NCI-H128 (cell line): Measurements from ENCODE around the gene FHL1.
"Not testable (repeated sequence)": the region's sequence is repeated elsewhere in the genome, so short reads cannot be mapped to it uniquely, and the experiment has no call there.

Source experiments
- DNase-seq: peaks from one replicate; lab custom pipeline; 2025; ENCODE audit not compliant: unreplicated experiment; lab: John Stamatoyannopoulos, UW

FHL1 gene

DNA sequence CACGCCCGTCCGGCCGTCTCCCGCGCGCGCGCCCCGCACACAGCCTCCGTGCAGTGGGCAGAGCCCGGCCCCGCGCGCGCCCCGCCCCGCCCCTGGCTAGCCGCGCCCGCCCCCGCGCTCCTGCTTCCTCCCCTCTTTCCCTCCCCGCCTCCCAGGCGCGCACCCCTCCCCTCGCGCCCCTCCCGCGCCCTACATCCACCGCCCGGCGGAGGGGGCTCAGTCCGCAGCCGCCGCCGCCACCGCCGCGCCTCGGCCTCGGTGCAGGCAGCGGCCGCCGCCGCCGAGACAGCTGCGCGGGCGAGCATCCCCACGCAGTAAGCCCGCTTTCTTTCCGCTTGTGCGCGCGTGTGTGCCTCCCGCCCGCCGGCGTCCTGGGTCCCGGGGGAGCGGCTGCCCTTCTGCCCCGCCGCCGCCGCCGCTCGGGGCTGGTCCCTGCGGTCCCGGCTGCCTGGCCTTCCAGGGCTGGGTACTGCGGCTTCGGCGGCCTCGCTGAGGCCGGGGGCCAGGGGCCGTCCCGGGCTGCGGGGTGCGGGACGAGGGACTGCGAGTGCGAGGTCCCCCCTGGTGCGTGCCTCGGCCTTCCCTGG lies at the start of gene FHL1:
FHL1 (plus strand) TSS at position 219 of the 587 bp plus-strand sequence.
- DNase-seq = no peak

DNA sequence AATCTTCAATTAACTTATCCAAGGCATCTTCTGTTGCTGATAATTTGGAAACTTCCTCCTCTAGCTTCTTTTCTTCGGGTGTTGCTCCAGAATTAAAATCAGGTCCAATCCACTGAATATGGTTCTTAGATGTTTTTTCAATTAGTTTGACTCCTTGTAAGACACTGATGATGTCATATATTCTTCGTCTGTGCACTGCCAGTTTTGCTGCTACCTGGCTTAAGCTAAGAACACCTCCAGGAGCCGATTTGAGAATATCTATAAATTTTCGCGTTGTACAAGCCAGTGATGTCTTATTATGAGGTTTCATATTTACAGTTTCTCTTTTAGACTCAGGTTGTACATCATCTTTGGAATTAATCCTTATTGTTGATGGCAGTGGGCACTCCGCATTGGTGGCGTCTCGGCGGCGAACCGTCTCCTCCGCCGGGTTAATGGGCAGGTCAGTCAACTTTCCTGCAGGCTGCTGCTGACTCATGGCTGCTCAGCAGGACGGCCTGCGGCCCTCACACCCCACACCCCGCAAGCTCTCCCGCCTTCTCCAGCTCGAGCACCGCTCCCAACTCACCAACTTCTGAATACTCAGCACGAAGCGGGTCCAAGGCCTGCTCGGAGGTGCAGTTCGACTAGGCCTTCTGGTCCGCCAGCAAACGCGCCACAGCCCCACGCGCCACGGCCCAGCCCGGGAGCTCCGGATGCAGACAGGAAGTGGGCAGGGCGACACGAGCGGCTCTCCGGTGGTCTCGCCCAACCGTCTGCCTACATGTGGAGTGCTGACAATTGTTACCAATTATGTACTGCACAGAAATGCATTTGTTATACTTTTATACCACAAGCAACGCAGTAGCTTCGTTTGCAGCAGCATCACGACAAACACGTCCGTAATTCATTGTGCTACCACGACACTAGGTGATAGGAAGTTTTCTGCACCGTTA lies 49.2 kb upstream of the FHL1 start:
- DNase-seq = no peak

DNA sequence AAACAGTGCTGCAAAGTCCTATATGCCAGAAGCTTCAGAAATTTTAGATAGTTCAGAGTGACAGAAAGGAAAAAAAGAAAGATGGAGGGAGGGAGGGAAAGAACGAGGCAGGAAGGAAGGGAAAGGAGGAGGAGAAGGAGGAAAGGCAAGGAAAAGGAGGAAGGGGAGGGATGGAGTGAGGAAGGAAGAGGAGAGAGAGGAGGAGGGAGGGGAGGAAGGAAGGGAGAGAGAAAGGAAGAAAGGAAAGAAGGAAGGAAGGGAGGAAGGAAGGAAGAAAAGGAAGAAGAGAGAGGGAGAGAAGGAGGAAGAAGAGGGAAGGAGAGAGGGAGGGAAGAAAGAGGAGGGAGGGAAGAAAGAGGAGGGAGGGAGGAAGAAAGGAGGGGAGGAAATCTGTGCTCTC lies 42.4 kb upstream of the FHL1 start:
- no peak for DNase-seq

DNA sequence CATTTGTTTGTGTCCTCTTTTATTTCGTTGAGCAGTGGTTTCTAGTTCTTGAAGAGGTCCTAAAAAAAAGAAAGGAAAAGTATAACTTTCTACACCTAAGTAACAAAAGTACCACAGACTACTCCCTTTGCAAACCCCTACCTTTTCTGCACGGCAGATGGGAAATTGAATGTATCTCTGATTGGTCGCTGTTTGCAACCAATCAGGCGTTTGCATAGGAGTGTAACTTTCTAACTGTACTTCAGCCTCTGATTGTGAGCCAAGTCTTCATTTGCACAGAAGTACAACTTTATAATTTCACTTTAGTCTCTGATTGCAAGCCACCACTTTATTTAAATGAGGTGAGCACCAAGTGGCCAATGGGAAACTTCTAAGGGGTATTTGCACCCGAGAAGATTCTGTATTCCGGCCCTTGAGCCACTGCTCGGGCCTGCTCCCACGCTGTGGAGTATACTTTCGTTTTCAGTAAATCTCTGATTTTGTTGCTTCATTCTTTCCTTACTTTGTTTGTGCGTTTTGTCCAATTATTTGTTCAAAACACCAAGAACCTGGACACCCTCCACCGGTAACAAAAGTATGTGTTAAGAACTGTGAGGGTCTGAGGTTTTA lies 40.3 kb upstream of the FHL1 start:
- DNase-seq = no peak

GRCh38 chrX:136108905-136109304 lies 38.4 kb upstream of the FHL1 start:
- not testable (repeated sequence) for DNase-seq

DNA sequence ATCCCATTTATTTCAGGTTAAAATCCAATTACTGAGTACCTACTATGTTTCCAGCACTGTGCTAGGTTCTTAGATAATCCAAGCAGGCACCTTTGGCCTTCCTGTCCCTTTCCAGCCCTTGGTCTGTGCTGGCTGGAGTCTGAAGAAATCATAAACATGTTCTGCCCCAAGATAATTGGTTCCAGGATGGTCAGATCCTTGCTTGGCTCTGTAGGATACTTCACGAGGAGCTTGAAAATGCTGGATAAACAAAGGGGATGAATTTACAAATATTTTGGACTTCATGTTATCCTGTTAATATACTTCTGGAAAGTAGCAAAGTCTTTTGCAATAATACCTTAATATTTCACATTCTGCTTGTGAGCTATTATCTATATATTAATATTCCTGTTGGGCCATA lies 35.0 kb upstream of the FHL1 start:
- DNase-seq = no peak

- no peak for DNase-seq
Measured at GRCh38 chrX:136112778-136113177, 34.6 kb upstream of the FHL1 start.

- no peak for DNase-seq
Measured at GRCh38 chrX:136115126-136115903, 32.0 kb upstream of the FHL1 start.

DNA sequence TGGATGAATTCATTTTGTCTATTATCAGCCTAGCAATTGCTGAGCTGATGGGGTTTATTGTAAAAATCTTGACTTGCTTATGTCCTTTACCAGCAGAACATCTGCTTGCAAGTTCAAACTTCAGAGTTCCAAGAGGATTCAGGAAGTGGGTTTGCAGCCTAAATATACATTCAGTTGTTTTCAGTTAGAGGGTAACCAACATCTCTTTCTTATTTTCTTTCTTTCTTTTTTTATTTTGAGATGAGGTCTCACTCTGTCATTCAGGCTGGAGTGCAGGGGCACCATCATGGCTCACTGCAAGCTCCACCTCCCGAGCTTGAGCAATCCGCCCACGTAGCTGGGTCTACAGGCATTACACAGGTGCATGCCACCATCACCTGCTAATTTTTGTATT lies 31.4 kb upstream of the FHL1 start:
- DNase-seq = no peak

- DNase-seq = no peak
Measured at GRCh38 chrX:136121788-136122187, 25.5 kb upstream of the FHL1 start.

DNA sequence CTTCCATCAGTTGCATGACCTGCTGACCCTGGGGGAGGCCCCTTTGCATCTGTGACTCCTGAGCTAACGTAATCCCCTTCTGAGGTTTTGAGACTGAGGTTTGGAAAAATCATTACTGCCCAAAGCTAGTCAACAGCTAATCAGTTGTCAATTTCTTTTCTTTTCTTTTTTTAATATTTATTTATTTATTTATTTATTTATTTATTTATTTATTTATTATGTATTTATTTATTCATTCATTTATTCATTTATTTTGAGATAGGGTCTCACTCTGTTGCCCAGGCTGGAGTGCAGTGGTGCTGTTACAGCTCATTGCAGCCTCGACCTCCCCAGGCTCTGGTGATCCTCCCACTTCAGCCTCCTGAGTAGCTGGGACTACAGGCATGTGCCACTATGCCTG lies 25.1 kb upstream of the FHL1 start:
- no peak for DNase-seq

- no peak for DNase-seq
Measured at GRCh38 chrX:136125106-136125505, 22.2 kb upstream of the FHL1 start.

DNA sequence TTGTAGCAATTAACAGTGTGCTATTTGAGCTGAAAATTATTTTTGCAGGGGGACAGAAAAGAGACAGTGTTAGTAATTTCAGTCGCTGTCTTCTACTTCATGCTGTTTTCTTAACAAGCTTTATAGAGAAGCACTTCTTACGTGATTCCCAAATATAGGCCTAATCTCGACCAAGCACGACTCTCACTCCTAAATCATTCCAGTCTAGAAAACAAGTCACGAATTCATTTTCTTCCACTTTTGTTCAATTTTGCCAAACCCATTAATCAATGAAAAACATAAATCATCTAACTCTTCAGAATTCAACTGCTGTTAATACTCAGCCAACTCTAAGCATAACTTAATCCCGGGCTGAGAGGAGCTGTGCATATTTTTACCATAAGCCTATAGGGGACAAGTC lies 21.0 kb upstream of the FHL1 start:
- no peak for DNase-seq

- DNase-seq = no peak
Measured at GRCh38 chrX:136126872-136127406, 20.4 kb upstream of the FHL1 start.

GRCh38 chrX:136128743-136129142 lies 18.6 kb upstream of the FHL1 start:
- no peak for DNase-seq

DNA sequence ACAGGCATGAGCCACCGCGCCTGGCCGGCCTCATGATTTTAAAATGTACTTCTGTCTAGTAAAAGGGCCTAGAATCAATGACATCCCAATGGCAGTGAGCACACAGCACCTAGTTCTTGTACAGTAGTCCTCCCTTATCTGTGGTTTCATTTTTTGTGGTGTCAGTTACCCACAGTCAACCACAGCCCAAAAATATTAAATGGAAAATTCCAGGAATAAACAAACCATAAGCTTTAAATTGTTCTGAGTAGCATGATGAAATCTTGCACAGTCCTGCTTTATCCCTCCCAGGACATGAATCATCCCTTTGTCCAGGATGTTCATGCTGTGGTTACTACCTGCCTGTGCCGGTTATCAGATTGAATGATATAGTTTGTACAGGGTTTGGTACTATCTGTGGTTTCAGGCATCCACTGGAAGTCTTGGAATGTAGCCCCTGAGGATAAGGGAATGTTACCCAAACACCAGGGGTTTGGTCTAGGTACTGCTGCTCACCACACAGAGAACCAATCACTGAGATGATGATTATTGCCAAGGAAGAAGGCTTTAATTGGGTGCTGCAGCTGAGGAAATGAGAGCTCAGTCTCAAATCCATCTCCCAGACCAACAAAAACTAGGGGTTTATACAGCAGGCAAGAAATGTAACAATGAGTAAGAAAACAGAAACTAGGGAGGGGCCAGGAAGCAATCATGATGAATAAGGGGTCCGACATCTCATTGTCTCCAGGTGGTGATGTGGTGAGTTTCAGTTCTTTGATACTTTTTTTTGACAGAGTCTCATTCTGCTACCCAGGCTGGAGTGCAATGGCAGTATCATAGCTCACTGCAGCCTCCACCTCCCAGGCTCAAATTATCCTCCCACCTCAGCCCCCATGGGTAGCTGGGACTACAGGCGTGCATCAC lies 16.2 kb upstream of the FHL1 start:
- no peak for DNase-seq

DNA sequence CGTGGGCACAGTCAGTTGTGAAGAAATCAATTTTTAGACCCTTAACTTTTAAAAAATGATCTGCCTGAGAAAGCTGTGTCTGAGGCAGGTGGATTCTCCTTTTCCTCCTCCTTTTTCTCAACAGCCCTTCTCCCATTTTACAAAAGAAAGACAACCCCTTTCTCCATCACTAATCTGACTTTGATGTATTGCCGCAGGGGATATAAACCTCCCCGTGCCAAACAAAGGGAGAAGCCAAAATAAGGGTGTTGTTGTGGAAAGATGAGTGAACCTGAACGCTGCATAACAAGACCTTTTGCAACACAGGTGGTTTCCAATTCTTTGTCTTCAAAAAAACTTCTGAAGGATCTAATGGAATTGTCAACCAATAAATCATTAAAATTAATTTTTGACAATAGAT lies 8.4 kb upstream of the FHL1 start:
- DNase-seq = no peak

- no peak for DNase-seq
Measured at GRCh38 chrX:136141569-136141968, 5.8 kb upstream of the FHL1 start.

DNA sequence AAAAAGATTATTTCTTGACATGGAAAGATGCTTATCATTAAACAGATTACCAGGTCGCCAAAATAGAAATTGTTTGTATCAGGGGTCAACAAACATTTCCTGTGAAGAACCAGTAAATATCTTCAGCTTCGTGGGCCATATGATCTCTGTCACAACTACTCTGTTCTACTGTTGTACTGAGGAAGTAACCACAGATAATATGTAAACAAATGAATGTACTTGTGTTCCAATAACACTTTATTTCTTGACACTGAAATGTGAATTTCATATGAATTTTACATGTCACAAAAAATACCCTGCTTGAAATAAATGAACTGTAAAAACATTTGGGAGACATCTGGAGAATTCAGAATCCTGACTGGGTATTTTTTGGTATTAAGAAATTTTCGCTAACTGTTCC lies 4.7 kb upstream of the FHL1 start:
- DNase-seq = no peak

DNA sequence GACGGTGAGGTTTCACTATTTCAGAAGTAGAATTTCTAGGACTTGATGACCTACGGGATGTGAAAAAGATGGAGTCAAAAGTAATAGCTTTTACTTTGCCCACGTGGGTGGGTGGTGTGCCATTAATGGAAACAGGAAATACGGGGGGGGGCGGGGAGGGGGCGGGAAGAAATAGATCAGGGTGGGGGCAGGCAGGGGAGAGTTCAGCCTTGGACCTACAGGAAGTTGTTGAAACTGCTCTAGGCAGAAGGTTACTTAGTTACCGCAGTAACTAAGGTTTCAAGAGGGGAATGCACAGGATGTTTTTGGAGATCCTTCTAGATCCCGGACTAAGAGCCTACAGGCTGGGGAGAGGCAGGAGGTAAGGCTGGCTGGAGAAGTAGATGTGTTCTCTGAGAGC lies 3.6 kb upstream of the FHL1 start:
- no peak for DNase-seq
